ENCODE measurements around the gene EYS.

Gene EYS

DNA sequence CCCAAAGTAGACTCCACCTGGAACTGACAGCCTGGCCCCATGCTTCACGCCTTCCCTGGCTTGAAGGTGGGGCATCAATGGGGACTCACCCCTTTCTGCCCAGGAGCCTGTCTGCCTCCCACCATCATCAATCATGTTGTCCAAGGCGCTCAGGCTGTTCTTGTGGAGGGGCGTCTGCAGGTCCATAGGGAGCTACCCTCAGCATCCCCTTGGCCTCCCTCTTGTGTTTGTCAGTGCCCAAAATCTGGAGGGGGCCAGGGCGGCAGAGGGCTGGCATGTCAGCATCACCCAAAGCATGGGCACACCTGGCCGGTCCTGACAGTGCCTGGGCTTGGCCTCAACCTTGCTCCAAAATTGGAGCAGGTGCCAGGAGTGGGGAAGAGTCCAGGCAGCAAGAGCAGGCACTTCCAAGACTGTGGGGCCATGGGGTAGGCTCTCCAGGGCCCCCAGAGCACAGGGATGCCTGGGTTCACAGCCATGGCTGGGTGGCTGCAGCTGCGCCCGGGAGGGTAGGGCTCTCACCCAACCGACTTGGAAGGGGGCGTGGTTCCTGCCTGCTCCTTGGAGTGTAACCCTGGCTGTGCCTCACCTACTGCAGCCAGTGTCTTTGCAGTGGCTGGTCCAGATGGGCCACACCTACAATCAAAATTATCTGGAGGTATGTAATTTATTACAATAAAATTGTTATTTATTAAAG, 903.4 kb downstream of the EYS start:
- no peak for DNase-seq

- DNase-seq = no peak
Observed at GRCh38 chr6:64792534-64792933, 914.5 kb downstream of the EYS start.

- no peak for DNase-seq
Observed at GRCh38 chr6:64789476-64789875, 917.5 kb downstream of the EYS start.

- DNase-seq = no peak
Observed at GRCh38 chr6:64786736-64787135, 920.3 kb downstream of the EYS start.

- no peak for DNase-seq
Observed at GRCh38 chr6:64782877-64783276, 924.1 kb downstream of the EYS start.

GRCh38 chr6:64777941-64778785, 928.9 kb downstream of the EYS start:
- DNase-seq = no peak

DNA sequence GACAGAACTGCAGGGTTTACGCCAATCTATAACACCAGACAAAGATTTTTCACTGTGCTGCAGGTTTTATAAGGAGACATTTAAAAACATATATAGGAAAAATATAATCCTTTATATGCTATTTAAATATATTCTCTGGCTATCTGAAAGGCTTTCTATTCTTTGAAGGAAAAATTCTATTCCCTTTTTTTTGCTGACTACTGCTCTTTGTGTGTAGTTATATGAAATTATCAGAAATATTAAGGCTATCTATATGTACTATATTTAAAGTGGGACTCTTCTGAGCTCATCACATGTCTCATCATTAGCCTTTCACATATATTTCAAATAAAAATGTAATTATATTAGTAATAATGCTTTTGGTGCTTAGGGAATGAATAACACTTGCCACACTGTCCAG, 930.7 kb downstream of the EYS start:
- DNase-seq = no peak

- no peak for DNase-seq
Observed at GRCh38 chr6:64774881-64775280, 932.1 kb downstream of the EYS start.

DNA sequence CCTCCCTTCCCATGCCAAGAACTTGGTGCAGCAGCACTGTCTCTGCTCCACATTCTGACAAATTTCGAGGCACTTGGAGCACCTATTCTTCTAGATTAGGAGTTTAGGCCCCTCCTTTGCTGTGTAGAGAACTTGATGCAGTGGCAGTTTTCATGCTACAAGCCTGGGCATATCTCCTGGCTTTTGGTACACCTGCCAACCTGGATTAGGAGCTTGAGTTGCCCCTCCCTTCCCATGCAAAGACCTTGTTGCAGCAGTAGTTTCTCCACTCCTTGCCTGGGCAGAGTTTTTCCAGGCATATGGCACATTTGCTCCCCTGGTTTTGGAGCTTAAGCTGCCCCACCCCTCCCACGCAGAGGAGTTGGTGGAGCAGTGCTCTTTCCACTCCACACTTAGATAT, 956.1 kb downstream of the EYS start:
- DNase-seq = no peak

- no peak for DNase-seq
Observed at GRCh38 chr6:64737418-64737817, 969.6 kb downstream of the EYS start.

- DNase-seq = no peak
Observed at GRCh38 chr6:64736421-64736950, 970.5 kb downstream of the EYS start.

DNA sequence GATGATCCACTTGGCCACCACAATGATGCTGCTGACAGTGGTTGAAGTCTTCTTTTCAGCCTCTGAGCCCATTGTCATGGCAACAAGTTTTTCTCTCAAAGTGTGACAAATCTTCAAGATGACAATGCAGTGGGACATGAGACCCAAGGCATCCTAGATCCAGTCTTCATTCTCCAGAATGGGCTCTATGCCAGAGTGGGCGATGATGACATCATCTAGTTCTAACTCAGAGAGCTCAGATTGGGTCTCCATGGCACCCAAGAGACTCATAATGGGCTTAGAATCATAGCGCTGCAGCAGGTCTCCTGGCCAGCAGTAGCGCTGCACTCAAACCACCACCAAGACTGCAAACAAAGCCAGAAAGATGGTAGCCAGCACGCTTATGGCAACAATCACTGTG, 973.6 kb downstream of the EYS start:
- DNase-seq = no peak

DNA sequence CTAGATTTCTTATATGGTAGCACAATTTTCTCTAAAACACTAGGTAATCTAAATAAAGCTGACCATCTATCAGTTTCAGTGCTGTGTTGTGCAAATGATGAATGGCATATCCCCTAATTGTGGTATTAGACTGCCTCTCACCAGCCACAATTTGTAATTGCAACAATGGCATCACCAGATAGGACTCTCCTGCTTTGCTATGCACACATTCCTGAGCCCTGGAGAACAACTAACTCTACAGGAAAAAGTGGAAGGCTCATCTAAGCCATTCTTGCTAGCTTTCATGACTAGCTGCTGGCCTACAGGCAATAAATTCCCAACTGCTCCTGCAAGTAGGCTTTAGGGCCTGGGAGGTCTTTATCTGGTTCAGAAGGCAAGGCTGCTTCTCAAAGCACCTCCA, 974.1 kb downstream of the EYS start:
- no peak for DNase-seq

DNA sequence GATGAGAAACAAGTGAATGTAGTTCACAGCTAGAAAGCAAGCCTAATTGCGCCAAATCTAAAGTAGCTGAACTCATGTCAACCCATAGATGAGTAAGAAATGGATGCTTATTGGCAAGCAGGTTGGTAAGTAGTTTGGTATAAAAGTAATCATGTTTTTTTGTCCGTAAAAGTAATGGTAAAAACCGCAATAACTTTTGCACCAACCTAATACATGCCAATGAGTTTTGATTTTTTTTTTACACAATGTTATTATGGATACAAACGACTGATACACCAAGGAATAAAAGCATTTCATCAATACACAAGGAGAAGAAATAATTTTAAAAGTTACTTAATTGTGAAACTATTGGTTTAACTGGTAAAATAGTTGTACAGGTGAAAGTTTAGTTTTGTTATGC, 977.5 kb downstream of the EYS start:
- no peak for DNase-seq

GRCh38 chr6:64727075-64727474, 980.0 kb downstream of the EYS start:
- DNase-seq = no peak

- no peak for DNase-seq
Observed at GRCh38 chr6:64724091-64724490, 982.9 kb downstream of the EYS start.

- DNase-seq = no peak
Observed at GRCh38 chr6:64723327-64724058, 983.5 kb downstream of the EYS start.

GRCh38 chr6:64721865-64722264, 985.2 kb downstream of the EYS start:
- DNase-seq = no peak

DNA sequence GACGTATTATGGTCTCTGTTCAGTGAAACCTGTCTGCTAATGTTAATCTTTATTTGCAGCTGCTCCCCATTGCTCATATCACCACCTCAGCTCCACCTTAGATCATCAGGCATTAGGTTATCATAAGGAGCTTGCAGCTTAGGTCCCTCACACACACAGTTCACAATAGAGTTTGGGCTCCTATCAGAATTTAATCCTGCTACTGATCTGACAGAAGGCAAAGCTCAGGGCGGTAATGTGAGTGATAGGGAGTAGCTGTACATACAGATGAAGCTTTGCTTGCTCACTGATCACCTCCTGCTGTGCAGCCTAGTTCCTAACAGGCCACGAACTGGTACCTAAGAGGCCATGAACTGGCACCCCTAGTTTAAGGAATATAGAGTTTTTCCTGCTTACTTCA, 989.7 kb downstream of the EYS start:
- DNase-seq = no peak

- no peak for DNase-seq
Observed at GRCh38 chr6:64715624-64716023, 991.4 kb downstream of the EYS start.

- no peak for DNase-seq
Observed at GRCh38 chr6:64714073-64714472, 993.0 kb downstream of the EYS start.

- no peak for DNase-seq
Observed at GRCh38 chr6:64713175-64713574, 993.9 kb downstream of the EYS start.

- no peak for DNase-seq
Observed at GRCh38 chr6:64712606-64713005, 994.4 kb downstream of the EYS start.

DNA sequence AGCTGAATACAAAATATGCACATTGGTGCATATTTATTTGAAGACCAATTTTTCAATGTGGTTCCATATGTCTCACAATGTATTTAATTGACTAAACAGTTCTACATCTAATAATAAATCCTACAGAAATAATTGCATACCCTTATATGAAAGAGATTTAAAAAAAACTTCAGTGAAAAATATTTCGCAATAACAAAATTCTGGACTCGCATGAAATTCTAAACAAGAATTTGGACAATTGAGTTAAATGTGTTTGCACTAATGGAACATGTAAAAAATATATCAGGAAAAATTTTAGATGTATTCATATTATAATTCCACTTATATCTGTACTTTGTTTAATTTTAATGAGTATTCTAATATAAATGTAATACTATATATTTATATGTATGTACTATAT, 1003.1 kb downstream of the EYS start:
- DNase-seq = no peak

Data from NCI-H748 treated with DMSO at 0.1 percent for 48 hours (cell line).